HepG2 (cell line): ENCODE data around the gene OTUD7B. TPM values are rescaled to one million over a fixed set of nuclear protein-coding genes. Genes with fewer than 3 reads are reported as not detected.

ENCODE experiments used
- FOSL1 ChIP-seq: sonication (generic); formaldehyde crosslinking; IDR thresholded peaks from 2 replicates; pipeline ENCODE4 v1.9.0; 2021; ENCODE audit warnings: missing genetic modification reagents, borderline replicate concordance
- ISL2 ChIP-seq: sonication (generic); formaldehyde crosslinking; IDR thresholded peaks from 2 replicates; pipeline ENCODE4 v1.5.0; 2020; ENCODE audit warnings: missing genetic modification reagents
- REXO4 ChIP-seq: sonication (generic); formaldehyde crosslinking; IDR thresholded peaks from 2 replicates; pipeline ENCODE4 v1.8.0; 2022; ENCODE audit warnings: missing genetic modification reagents, mild to moderate bottlenecking, borderline replicate concordance
- RNF2 ChIP-seq: fragments of 450-650 bp; conservative IDR thresholded peaks from 2 replicates; pipeline ENCODE4 v1.6.1; 2016; ENCODE audit warnings: low read depth
- SOX5 ChIP-seq: IDR thresholded peaks from 2 replicates; pipeline ENCODE4 v1.6.1; 2016; ENCODE audit warnings: borderline replicate concordance
- TAF1 ChIP-seq: sonication (generic); formaldehyde crosslinking; IDR thresholded peaks from 2 replicates; pipeline ENCODE4 v1.4.0; 2020; ENCODE audit warnings: missing genetic modification reagents
- ZNF292 ChIP-seq: sonication (generic); formaldehyde crosslinking; IDR thresholded peaks from 2 replicates; pipeline ENCODE4 v1.8.1; 2022; ENCODE audit warnings: mild to moderate bottlenecking, low read depth, missing genetic modification reagents, borderline replicate concordance
- ZNF3 ChIP-seq: IDR thresholded peaks from 2 replicates; pipeline ENCODE4 v1.7.0; 2017; ENCODE audit warnings: inconsistent platforms
- ZNF317 ChIP-seq: sonication (generic); formaldehyde crosslinking; IDR thresholded peaks from 2 replicates; pipeline ENCODE4 v1.5.0; 2020; ENCODE audit warnings: mild to moderate bottlenecking, missing genetic modification reagents
- ZNF790 ChIP-seq: sonication (generic); formaldehyde crosslinking; IDR thresholded peaks from 2 replicates; pipeline ENCODE4 v1.8.0; 2022; ENCODE audit warnings: missing genetic modification reagents, mild to moderate bottlenecking, borderline replicate concordance
- polyA plus RNA-seq, 8 experiments: library from polyadenylated mRNA; depleted of rRNA in 3 of 8; stranded (reverse) in 7 of 8; unstranded in 1 of 8; fragments of >200 nt; fragmentation: Illumina TruSeq in 4 of 8; extraction: Trizol in 4 of 8; gene quantifications; 2 replicates each; pipeline versions ENCODE4 v1.2.1 to v1.2.3, GENCODE V29; 2011 to 2016; ENCODE audit warnings: low read depth in 4 of 8, missing spikeins in 1 of 8, mixed read lengths in 1 of 8; ENCODE audit not compliant: insufficient read depth in 1 of 8
- total RNA-seq, 5 experiments: library from RNA; depleted of rRNA; stranded (reverse); fragments of >200 nt; fragmentation: Illumina TruSeq; extraction: Trizol; gene quantifications; 2 replicates each; pipeline ENCODE4 v1.2.3, GENCODE V29; 2016; ENCODE audit warnings: low read depth in 1 of 5
- TF ChIP-seq, protein P1 (sequence below): sonication (generic); formaldehyde crosslinking; IDR thresholded peaks from 2 replicates; pipeline ENCODE4 v1.4.0; 2020; ENCODE audit warnings: missing genetic modification reagents, borderline replicate concordance
- TF ChIP-seq, protein P2 (sequence below): sonication (generic); formaldehyde crosslinking; IDR thresholded peaks from 2 replicates; pipeline ENCODE4 v1.4.0; 2020; ENCODE audit warnings: low read depth, mild to moderate bottlenecking, missing genetic modification reagents
- TF ChIP-seq, protein P3 (sequence below): sonication (generic); formaldehyde crosslinking; IDR thresholded peaks from 2 replicates; pipeline ENCODE4 v1.5.0; 2020; ENCODE audit warnings: missing genetic modification reagents
- TF ChIP-seq, protein P4 (sequence below): IDR thresholded peaks from 2 replicates; pipeline ENCODE4 v1.6.1; 2016; ENCODE audit warnings: low read depth, missing genetic modification reagents, missing compliant biosample characterization

The OTUD7B gene
- total and polyA plus RNA-seq, 2 of the 13 experiments (the other 11 are each of a cell fraction or from before 2014, with no cell fraction given): 5.1 to 11.2 TPM

DNA sequence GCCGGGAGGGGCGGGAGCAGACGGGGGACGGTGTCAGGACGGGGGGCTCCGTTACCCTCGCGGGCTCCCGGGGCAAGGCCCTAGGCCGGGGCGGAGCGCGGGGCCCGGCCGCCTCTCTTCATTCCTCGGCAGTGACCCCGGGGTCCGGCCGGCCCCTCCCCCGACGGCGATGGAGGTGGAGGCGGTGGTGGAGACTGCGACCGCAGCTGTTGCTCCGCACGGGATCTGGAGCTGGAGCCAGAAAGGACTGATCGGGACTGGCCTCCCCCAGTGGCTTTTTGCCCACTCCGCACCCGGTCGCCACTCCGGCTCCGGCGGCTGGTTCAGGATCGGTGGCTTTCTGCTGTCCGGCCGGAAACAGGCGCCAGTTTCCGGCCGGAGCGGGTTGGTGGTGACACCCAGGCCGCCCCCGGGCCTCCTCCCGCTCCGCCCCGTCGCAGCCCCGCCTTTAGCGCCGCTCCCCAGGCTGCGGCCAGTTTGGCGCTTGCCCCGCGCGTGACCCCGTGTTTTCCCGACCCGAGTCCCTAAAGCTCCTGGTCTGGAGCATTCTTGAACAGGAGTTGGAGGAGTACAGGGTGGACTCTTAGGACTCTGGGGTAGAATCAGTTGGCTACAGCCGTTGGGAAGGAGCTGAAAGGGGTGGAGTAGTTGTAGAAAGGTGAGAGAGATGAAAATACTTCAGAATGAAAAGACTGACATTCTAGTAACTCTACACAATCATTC is at the start of gene OTUD7B (continued):
- TF ChIP-seq, protein P1, sequence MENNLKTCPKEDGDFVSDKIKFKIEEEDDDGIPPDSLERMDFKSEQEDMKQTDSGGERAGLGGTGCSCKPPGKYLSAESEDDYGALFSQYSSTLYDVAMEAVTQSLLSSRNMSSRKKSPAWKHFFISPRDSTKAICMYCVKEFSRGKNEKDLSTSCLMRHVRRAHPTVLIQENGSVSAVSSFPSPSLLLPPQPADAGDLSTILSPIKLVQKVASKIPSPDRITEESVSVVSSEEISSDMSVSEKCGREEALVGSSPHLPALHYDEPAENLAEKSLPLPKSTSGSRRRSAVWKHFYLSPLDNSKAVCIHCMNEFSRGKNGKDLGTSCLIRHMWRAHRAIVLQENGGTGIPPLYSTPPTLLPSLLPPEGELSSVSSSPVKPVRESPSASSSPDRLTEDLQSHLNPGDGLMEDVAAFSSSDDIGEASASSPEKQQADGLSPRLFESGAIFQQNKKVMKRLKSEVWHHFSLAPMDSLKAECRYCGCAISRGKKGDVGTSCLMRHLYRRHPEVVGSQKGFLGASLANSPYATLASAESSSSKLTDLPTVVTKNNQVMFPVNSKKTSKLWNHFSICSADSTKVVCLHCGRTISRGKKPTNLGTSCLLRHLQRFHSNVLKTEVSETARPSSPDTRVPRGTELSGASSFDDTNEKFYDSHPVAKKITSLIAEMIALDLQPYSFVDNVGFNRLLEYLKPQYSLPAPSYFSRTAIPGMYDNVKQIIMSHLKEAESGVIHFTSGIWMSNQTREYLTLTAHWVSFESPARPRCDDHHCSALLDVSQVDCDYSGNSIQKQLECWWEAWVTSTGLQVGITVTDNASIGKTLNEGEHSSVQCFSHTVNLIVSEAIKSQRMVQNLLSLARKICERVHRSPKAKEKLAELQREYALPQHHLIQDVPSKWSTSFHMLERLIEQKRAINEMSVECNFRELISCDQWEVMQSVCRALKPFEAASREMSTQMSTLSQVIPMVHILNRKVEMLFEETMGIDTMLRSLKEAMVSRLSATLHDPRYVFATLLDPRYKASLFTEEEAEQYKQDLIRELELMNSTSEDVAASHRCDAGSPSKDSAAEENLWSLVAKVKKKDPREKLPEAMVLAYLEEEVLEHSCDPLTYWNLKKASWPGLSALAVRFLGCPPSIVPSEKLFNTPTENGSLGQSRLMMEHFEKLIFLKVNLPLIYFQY (CRISPR knock-in tag): peak; percentile 59; the same call in 1 of the 2 replicates
- TF ChIP-seq, protein P2, sequence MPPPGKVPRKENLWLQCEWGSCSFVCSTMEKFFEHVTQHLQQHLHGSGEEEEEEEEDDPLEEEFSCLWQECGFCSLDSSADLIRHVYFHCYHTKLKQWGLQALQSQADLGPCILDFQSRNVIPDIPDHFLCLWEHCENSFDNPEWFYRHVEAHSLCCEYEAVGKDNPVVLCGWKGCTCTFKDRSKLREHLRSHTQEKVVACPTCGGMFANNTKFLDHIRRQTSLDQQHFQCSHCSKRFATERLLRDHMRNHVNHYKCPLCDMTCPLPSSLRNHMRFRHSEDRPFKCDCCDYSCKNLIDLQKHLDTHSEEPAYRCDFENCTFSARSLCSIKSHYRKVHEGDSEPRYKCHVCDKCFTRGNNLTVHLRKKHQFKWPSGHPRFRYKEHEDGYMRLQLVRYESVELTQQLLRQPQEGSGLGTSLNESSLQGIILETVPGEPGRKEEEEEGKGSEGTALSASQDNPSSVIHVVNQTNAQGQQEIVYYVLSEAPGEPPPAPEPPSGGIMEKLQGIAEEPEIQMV (CRISPR knock-in tag): peak; percentile 74; the same call in 1 of the 2 replicates
- peak; percentile 43; the same call in 1 of the 2 replicates for TF ChIP-seq SOX5 (CRISPR knock-in tag)
- no peak for TF ChIP-seq RNF2
- no peak for TF ChIP-seq REXO4 (CRISPR knock-in tag)
- TF ChIP-seq, protein P3, sequence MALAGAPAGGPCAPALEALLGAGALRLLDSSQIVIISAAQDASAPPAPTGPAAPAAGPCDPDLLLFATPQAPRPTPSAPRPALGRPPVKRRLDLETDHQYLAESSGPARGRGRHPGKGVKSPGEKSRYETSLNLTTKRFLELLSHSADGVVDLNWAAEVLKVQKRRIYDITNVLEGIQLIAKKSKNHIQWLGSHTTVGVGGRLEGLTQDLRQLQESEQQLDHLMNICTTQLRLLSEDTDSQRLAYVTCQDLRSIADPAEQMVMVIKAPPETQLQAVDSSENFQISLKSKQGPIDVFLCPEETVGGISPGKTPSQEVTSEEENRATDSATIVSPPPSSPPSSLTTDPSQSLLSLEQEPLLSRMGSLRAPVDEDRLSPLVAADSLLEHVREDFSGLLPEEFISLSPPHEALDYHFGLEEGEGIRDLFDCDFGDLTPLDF: peak; percentile 56; the same call in 1 of the 2 replicates
- 0 out of 2 replicates have a peak, but pooled peaks have one; percentile 44 for TF ChIP-seq ZNF292 (CRISPR knock-in tag)
- TF ChIP-seq ZNF3 (CRISPR knock-in tag): no peak
- TF ChIP-seq FOSL1: no peak
- TF ChIP-seq, protein P4, sequence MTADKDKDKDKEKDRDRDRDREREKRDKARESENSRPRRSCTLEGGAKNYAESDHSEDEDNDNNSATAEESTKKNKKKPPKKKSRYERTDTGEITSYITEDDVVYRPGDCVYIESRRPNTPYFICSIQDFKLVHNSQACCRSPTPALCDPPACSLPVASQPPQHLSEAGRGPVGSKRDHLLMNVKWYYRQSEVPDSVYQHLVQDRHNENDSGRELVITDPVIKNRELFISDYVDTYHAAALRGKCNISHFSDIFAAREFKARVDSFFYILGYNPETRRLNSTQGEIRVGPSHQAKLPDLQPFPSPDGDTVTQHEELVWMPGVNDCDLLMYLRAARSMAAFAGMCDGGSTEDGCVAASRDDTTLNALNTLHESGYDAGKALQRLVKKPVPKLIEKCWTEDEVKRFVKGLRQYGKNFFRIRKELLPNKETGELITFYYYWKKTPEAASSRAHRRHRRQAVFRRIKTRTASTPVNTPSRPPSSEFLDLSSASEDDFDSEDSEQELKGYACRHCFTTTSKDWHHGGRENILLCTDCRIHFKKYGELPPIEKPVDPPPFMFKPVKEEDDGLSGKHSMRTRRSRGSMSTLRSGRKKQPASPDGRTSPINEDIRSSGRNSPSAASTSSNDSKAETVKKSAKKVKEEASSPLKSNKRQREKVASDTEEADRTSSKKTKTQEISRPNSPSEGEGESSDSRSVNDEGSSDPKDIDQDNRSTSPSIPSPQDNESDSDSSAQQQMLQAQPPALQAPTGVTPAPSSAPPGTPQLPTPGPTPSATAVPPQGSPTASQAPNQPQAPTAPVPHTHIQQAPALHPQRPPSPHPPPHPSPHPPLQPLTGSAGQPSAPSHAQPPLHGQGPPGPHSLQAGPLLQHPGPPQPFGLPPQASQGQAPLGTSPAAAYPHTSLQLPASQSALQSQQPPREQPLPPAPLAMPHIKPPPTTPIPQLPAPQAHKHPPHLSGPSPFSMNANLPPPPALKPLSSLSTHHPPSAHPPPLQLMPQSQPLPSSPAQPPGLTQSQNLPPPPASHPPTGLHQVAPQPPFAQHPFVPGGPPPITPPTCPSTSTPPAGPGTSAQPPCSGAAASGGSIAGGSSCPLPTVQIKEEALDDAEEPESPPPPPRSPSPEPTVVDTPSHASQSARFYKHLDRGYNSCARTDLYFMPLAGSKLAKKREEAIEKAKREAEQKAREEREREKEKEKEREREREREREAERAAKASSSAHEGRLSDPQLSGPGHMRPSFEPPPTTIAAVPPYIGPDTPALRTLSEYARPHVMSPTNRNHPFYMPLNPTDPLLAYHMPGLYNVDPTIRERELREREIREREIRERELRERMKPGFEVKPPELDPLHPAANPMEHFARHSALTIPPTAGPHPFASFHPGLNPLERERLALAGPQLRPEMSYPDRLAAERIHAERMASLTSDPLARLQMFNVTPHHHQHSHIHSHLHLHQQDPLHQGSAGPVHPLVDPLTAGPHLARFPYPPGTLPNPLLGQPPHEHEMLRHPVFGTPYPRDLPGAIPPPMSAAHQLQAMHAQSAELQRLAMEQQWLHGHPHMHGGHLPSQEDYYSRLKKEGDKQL (CRISPR knock-in tag): peak; percentile 72
- TF ChIP-seq ISL2 (CRISPR knock-in tag): peak; percentile 65
- peak; percentile 80 for TF ChIP-seq ZNF317 (CRISPR knock-in tag)
- TF ChIP-seq TAF1 (CRISPR knock-in tag): peak; percentile 91
- TF ChIP-seq ZNF790 (CRISPR knock-in tag): peak; percentile 56; the same call in 1 of the 2 replicates
